IPS DF 6.9 (cell line): ENCODE data around the gene SMCO3.
"Not testable (repeated sequence)": the region's sequence is repeated elsewhere in the genome, so short reads cannot be mapped to it uniquely, and the experiment has no call there.

Experiments
- DNase-seq: peaks from one replicate; pipeline ENCODE4 v3.0.0-alpha.2; 2013; ENCODE audit warnings: low read depth, low spot score
- H3K27ac ChIP-seq: one replicate; pipeline ENCODE4 v1.5.1; 2013; ENCODE audit warnings: low read length, control low read depth
- H3K27me3 ChIP-seq: 2 replicates; pipeline ENCODE4 v1.6.1; 2013; ENCODE audit warnings: mild to moderate bottlenecking, low read length; ENCODE audit not compliant: control insufficient read depth, insufficient read depth
- H3K36me3 ChIP-seq: 2 replicates; pipeline ENCODE4 v1.6.1; 2013; ENCODE audit warnings: low read length; ENCODE audit not compliant: control insufficient read depth, insufficient read depth
- H3K4me1 ChIP-seq: 2 replicates; pipeline ENCODE4 v1.6.1; 2013; ENCODE audit warnings: low read length; ENCODE audit not compliant: control insufficient read depth, insufficient read depth
- H3K4me3 ChIP-seq: 2 replicates; pipeline ENCODE4 v1.5.1; 2013; ENCODE audit warnings: mild to moderate bottlenecking, low read length
- H3K9me3 ChIP-seq: 2 replicates; pipeline ENCODE4 v1.6.1; 2013; ENCODE audit warnings: low read length, inconsistent platforms; ENCODE audit not compliant: control insufficient read depth, insufficient read depth
- WGBS: extraction: QIAGEN DNeasy Blood & Tissue Kit; methylation state at CpG from one replicate; pipeline ENCODE4 v1.1.7; 2013; ENCODE audit warnings: mixed read lengths, missing lambda C conversion rate; ENCODE audit not compliant: insufficient read length, insufficient coverage; 5-methylcytosine and 5-hydroxymethylcytosine counted together

SMCO3 gene

DNA sequence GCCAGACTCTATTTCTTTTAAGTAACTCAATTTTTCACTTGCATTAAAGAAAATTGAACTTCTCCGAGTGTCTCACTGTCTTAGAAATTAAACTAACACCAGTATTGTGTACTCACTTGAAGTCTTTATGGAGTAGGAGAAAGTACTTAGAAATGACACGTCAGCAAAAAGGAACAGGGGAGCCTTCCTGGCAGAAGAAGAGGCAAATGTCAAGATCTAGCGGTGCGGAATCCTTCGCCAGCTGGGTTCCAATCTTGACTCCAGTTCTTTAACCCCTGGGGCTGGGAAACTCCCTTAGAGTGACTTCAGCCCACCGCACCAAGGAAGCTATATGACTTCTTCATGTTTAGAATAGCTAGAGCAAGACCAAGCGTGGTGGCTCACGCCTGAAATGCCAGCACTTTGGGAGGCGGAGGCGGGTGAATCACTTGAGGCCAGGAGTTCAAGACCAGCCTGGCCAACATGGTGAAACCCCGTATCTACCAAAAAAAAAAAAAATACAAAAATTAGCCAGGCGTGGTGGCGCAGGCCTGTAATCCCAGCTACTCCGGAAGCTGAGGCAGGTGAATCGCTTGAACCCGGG is 45.1 kb downstream of the SMCO3 start:
- no CpG with 5 or more reads among the region's 16 CpGs for WGBS
- Histone ChIP-seq H3K27ac (no peak overlapping the region), H3K4me1 (no peaks in the 10 kb centered on the region; the same call in 1 of the 2 replicates), H3K27me3 (no peaks in the 10 kb centered on the region), H3K9me3 (no peaks in the 10 kb centered on the region), H3K36me3 (no peaks in the 10 kb centered on the region), H3K4me3 (peak overlapping the region; percentile 66; the same call in 1 of the 2 replicates)
- no peak for DNase-seq

- H3K36me3 ChIP-seq: no peaks in the 10 kb centered on the region
- no peaks in the 10 kb centered on the region for H3K27me3 ChIP-seq
- no peak overlapping the region for H3K27ac ChIP-seq
- no peak overlapping the region for H3K4me3 ChIP-seq
- H3K9me3 ChIP-seq: no peaks in the 10 kb centered on the region
- no peak for DNase-seq
- H3K4me1 ChIP-seq: no peaks in the 10 kb centered on the region
- no CpG with 5 or more reads among the region's 1 CpG for WGBS
Measured at GRCh38 chr12:14767617-14768016, 46.4 kb downstream of the SMCO3 start.

DNA sequence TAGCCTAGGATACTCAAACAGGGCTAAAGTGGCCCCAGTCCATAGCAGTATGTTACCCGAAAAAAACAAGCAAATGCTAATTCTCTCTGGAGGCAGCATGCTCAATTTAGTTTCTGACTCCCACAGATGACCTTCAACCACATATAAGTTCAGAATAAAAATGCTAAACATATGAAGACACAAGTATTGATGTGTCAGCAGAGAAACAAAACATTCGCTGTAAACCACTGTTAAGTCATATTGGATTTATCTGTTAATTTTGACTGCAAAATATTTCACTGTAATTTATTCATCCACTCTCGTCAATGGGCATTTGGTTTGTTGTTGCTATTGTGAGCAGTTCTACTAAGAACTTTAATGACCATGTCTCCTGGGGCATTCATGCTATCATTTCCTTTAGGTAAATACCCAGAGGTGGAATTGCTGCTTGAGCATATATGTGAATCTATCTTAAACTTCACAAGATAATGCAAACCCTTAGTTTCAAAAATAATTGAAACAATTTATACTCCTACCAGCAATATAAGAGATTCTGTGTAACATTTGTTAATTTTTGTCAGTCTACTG is 47.2 kb downstream of the SMCO3 start:
- H3K27ac ChIP-seq: no peak overlapping the region
- H3K27me3 ChIP-seq: no peaks in the 10 kb centered on the region
- H3K36me3 ChIP-seq: no peaks in the 10 kb centered on the region
- no peak for DNase-seq
- H3K4me3 ChIP-seq: no peak overlapping the region
- H3K9me3 ChIP-seq: no peaks in the 10 kb centered on the region
- H3K4me1 ChIP-seq: no peaks in the 10 kb centered on the region
- WGBS: no CpG with 5 or more reads among the region's 3 CpGs

DNA sequence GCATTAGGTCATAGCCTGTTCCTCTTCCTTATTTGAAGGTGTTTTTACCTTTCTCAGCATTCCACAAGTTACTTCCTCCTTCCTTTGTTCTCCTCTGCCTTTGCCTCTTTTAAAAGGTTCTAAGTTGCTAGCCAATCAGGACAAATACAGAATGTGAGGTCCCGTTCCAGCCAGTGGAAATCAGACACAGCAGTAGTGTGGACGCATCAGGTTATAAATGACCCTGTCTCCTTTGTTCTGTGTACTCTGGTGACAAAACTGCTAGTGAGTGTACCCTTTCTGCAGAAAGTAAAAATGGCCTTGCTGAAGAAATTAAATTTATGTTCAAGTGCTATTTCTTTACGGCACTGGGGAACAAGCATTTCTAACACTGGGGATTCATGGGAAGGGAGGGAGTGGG is 48.0 kb downstream of the SMCO3 start:
- H3K27me3 ChIP-seq, H3K36me3 ChIP-seq, H3K4me3 ChIP-seq, H3K4me1 ChIP-seq, H3K27ac ChIP-seq, H3K9me3 ChIP-seq, DNase-seq: not testable (repeated sequence)
- WGBS: no CpG with 5 or more reads among the region's 3 CpGs

GRCh38 chr12:14765398-14765797 is 48.6 kb downstream of the SMCO3 start:
- DNase-seq: no peak
- H3K27ac ChIP-seq: no peak overlapping the region
- no peaks in the 10 kb centered on the region for H3K27me3 ChIP-seq
- no peaks in the 10 kb centered on the region for H3K9me3 ChIP-seq
- no peaks in the 10 kb centered on the region for H3K36me3 ChIP-seq
- WGBS: no CpG with 5 or more reads among the region's 2 CpGs
- H3K4me1 ChIP-seq: no peaks in the 10 kb centered on the region
- H3K4me3 ChIP-seq: no peak overlapping the region

DNA sequence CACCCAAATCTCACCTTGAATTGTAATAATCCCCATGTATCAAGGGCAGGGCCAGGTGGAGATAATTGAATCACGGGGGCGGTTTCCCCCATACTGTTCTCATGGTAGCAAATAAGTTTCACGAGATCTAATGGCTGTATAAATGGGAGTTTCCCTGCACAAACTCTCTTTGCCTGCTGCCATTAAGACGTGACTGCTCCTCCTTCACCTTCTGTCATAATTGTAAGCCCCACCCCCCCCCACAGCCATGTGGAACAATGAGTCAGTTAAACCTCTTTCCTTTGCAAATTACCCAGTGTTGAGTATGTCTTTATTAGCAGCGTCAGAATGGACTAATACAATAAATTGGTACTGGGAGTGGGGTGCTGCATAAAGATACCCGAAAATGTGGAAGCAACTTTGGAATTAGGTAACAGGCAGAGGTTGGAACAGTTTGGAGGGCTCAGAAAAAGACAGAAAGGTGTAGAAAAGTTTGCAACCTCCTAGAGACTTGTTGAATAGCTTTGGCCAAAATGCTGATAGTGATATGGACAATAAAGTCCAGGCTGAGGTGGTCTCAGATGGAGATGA is 54.2 kb downstream of the SMCO3 start:
- H3K4me1 ChIP-seq, DNase-seq, H3K36me3 ChIP-seq, H3K27ac ChIP-seq, H3K27me3 ChIP-seq, H3K4me3 ChIP-seq, H3K9me3 ChIP-seq: not testable (repeated sequence)
- WGBS: no CpG with 5 or more reads among the region's 6 CpGs

- no peak overlapping the region for H3K4me3 ChIP-seq
- WGBS: no CpG with 5 or more reads among the region's 17 CpGs
- no peak for DNase-seq
- no peaks in the 10 kb centered on the region for H3K4me1 ChIP-seq
- H3K9me3 ChIP-seq: no peaks in the 10 kb centered on the region
- no peaks in the 10 kb centered on the region for H3K36me3 ChIP-seq
- no peak overlapping the region for H3K27ac ChIP-seq
- no peaks in the 10 kb centered on the region for H3K27me3 ChIP-seq
Measured at GRCh38 chr12:14756334-14757143, 57.4 kb downstream of the SMCO3 start.
